ENCODE results near the gene TUBA1C.

TUBA1C gene

GRCh38 chr12:49244176-49244575, 20.7 kb upstream of the TUBA1C start:
- Histone ChIP-seq H3K36me3 (ENCODE audit: control insufficient read depth in 2 of 2, insufficient read depth in 1 of 2, low read length in 2 of 2) (no peaks in the 10 kb centered on the region), H3K9me3 (ENCODE audit: control insufficient read depth, insufficient read depth, low read depth, low read length) (no peaks in the 10 kb centered on the region), H3K4me1 (ENCODE audit: control insufficient read depth, insufficient read depth, low read length) (no peaks in the 10 kb centered on the region), H3K4me3 (ENCODE audit: low read depth, low read length) (no peak overlapping the region), H3K27ac (ENCODE audit: extremely low read depth, low read depth, low read length) (no peak overlapping the region)
- no peak for TF ChIP-seq ZXDB (tag by site-specific recombination; IDR thresholded peaks at IDR 0.05)
- TF ChIP-seq ZNF843 (tag by site-specific recombination; IDR thresholded peaks at IDR 0.05) = no peak
- no peak for TF ChIP-seq ZNF341 (tag by site-specific recombination; IDR thresholded peaks at IDR 0.05; ENCODE audit: low read depth)
- no peak for TF ChIP-seq MZF1 (tag by site-specific recombination; IDR thresholded peaks at IDR 0.05; ENCODE audit: borderline replicate concordance)
- TF ChIP-seq ZNF449 (tag by site-specific recombination; IDR thresholded peaks at IDR 0.05) = no peak
- ChIA-PET CTCF (interaction anchor here (0.6 to 2.6 kb wide), 9 partner anchors 8 to 156 kb away, joined by 3 to 19 read pairs (median 5); no protein-coding TSS in a partner anchor), POLR2A (interaction anchor here (1.0 to 4.3 kb wide), 3 partner anchors 14 to 117 kb away, joined by 3 to 18 read pairs (median 3); partner anchors contain the start of gene TUBA1B)

- no peaks in the 10 kb centered on the region for H3K4me1 ChIP-seq (ENCODE audit: control insufficient read depth, insufficient read depth, low read length)
- no peaks in the 10 kb centered on the region for H3K36me3 ChIP-seq (ENCODE audit: control insufficient read depth in 2 of 2, insufficient read depth in 1 of 2, low read length in 2 of 2)
- ChIA-PET POLR2A (no interaction called here), CTCF (interaction anchor here (0.7 to 2.0 kb wide), 3 partner anchors 12 to 121 kb away, joined by 3 to 8 read pairs (median 5); no protein-coding TSS in a partner anchor)
- no peaks in the 10 kb centered on the region for H3K9me3 ChIP-seq (ENCODE audit: control insufficient read depth, insufficient read depth, low read depth, low read length)
- H3K4me3 ChIP-seq (ENCODE audit: low read depth, low read length) = no peak overlapping the region
- H3K27ac ChIP-seq (ENCODE audit: extremely low read depth, low read depth, low read length) = no peak overlapping the region
- TF ChIP-seq OSR2 (tag by site-specific recombination; IDR thresholded peaks at IDR 0.05) (no peak), ZNF335 (tag by site-specific recombination; conservative IDR thresholded peaks at IDR 0.05) (no peak), KLF7 (tag by site-specific recombination; IDR thresholded peaks at IDR 0.05; ENCODE audit: borderline replicate concordance) (no peak), WT1 (tag by site-specific recombination; IDR thresholded peaks at IDR 0.05) (no peak), ZNF623 (tag by site-specific recombination; IDR thresholded peaks at IDR 0.05) (no peak), ZFHX2 (tag by site-specific recombination; conservative IDR thresholded peaks at IDR 0.05) (no peak), ZBTB17 (tag by site-specific recombination; IDR thresholded peaks at IDR 0.05) (no peak), TCF7L2 (IDR thresholded peaks at IDR 0.05; ENCODE audit: borderline replicate concordance, low read depth, low read length) (no peak), ZNF701 (tag by site-specific recombination; IDR thresholded peaks at IDR 0.05) (no peak), ZNF121 (tag by site-specific recombination; IDR thresholded peaks at IDR 0.05) (no peak), ZNF16 (tag by site-specific recombination; IDR thresholded peaks at IDR 0.05; ENCODE audit: low read depth) (no peak), ZNF473 (tag by site-specific recombination; IDR thresholded peaks at IDR 0.05) (no peak), EGR2 (tag by site-specific recombination; IDR thresholded peaks at IDR 0.05; ENCODE audit: low read depth) (no peak), ZNF837 (tag by site-specific recombination; IDR thresholded peaks at IDR 0.05) (no peak), KLF10 (tag by site-specific recombination; IDR thresholded peaks at IDR 0.05) (no peak), ZBTB8A (tag by site-specific recombination; IDR thresholded peaks at IDR 0.05) (no peak), ZNF561 (tag by site-specific recombination; IDR thresholded peaks at IDR 0.05; ENCODE audit: borderline replicate concordance) (no peak), BCL11B (tag by site-specific recombination; IDR thresholded peaks at IDR 0.05; ENCODE audit: low read depth) (no peak), MEIS1 (CRISPR knock-in tag; IDR thresholded peaks at IDR 0.05; ENCODE audit: borderline replicate concordance) (no peak)
Observed at GRCh38 chr12:49251357-49251756, 13.5 kb upstream of the TUBA1C start.
